Measurements from ENCODE around the gene ITGA2B. TPM values are rescaled to one million over a fixed set of nuclear protein-coding genes. Genes with fewer than 3 reads are reported as not detected.

The ITGA2B gene
- total and polyA plus RNA-seq, 2 of the 13 experiments (the other 11 are each of a cell fraction or from before 2014, with no cell fraction given): 0.38 to 1.1 TPM

GRCh38 chr17:44363613-44364159 is 25.8 kb downstream of the ITGA2B start, which contains the start of gene FAM171A2 (continued):
- no peak for TF ChIP-seq STAT6 (CRISPR knock-in tag; IDR thresholded peaks at IDR 0.05; ENCODE audit: borderline replicate concordance)
- TF ChIP-seq ZNF660 (CRISPR knock-in tag; IDR thresholded peaks at IDR 0.05; ENCODE audit: borderline replicate concordance, low read depth): no peak
- TF ChIP-seq MNT (IDR thresholded peaks at IDR 0.05): no peak
- TF ChIP-seq DMTF1 (CRISPR knock-in tag; IDR thresholded peaks at IDR 0.05): no peak
- no peak for TF ChIP-seq AFF4 (CRISPR knock-in tag; IDR thresholded peaks at IDR 0.05)
- no peak for TF ChIP-seq HNF4A (CRISPR knock-in tag; IDR thresholded peaks at IDR 0.05)
- TF ChIP-seq ZGPAT (CRISPR knock-in tag; IDR thresholded peaks at IDR 0.05): no peak
- TF ChIP-seq ARNT2 (CRISPR knock-in tag; IDR thresholded peaks at IDR 0.05; ENCODE audit: low read depth): peak; percentile 88; the same call in 1 of the 2 replicates
- no peak; the same call in 1 of the 2 replicates for TF ChIP-seq ZNF784 (CRISPR knock-in tag; IDR thresholded peaks at IDR 0.05; ENCODE audit: borderline replicate concordance)
